WI38 (cell line): ENCODE results near the gene IFNA13.

Experiments
- H3K4me3 ChIP-seq: 2 replicates; pipeline ENCODE4 v1.5.1; 2011; ENCODE audit warnings: low read depth, mild to moderate bottlenecking, control low read depth, low read length
- CTCF ChIP-seq: IDR thresholded peaks from 2 replicates; pipeline ENCODE4 v1.5.1; 2012; ENCODE audit warnings: low read depth, mild to moderate bottlenecking, control low read depth, low read length

IFNA13 gene

GRCh38 chr9:21326526-21327139 is 41.2 kb downstream of the IFNA13 start:
- TF ChIP-seq CTCF = peak; percentile 27; the same call in 1 of the 2 replicates
- H3K4me3 ChIP-seq = no peak overlapping the region

- no peak for TF ChIP-seq CTCF
- H3K4me3 ChIP-seq = no peak overlapping the region
Measured at GRCh38 chr9:21324047-21324446, 43.8 kb downstream of the IFNA13 start.

DNA sequence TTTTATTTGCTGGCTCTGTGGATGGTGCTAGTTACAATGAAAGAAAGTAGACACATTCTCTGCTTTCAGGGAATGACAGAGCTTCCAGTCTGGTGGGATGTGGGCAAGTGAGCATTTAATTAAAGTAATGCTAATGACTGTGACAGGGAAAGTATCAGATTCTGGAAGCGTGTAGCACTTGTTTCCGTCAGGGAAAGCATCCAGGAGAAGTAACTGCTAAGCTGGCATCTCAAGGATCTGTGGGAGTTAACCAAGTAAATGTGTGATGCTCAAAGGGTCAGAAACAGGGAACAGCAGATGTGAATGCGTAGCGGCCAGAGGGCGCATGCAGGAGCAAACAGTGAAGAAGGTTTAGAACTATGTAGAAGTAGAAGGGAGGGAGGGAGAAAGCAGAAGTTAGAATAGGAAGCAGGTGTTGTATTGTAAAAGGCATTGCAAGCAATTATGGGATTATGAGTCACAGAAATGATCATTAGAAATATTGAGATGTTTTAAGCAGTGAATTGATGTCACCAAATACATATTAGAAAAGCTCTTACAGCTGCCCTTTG is 44.9 kb downstream of the IFNA13 start:
- H3K4me3 ChIP-seq = no peak overlapping the region
- no peak for TF ChIP-seq CTCF

GRCh38 chr9:21320465-21320864 is 47.4 kb downstream of the IFNA13 start:
- TF ChIP-seq CTCF = no peak
- H3K4me3 ChIP-seq = no peak overlapping the region

DNA sequence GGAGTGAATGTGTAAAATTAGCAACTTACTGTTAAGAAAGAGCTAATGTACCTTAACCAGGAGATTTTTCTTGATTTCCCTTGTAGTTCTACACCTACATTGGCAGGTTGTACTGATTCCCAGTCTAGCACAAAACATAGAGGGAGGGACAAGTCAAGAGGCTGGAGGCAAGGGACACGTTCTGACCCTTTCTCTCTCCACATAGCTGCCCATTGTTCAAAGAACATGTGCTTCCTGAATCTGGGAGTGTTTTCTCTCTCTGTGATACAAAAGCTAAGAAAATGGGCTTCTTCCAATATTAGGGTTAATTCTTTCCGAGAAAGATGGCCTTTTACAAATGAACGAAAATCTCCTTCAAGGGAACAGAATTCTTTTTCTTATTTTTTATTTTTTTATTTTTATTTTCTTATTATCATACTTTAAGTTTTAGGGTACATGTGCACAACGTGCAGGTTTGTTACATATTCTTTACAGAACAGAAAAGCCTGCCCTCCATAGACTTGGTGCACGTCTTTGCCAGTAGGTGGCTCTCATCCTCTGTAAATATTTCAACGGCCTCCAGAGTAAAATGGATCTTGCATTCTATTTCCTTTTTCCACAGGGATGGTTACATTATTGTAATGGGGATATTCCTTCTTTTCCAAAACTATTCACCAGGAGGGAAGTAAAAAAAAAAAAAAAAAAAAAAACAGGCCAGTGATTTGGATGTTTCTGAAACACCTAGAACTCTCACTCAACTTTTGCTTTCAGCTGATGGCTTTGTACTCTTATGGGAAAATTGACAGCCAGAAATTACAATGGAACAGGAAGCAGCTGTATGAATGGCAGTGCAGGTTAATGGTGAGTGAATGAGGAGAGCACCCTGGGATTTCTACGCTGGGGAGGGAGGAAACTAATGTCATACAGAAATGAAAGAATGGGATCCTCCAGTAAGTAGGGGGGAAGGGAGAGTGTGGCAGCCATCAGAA is 49.6 kb downstream of the IFNA13 start:
- TF ChIP-seq CTCF = peak; percentile 54

More for the DNA sequence above, 49.6 kb downstream of the IFNA13 start:
- H3K4me3 ChIP-seq = no peak overlapping the region
